Neural progenitor cell (in vitro differentiated cells): Measurements from ENCODE around the gene USP2. TPM values are rescaled to one million over a fixed set of nuclear protein-coding genes. Genes with fewer than 3 reads are reported as not detected.

Experiments used
- DNase-seq: peaks from one replicate; pipeline ENCODE4 v3.0.0-alpha.2; 2016; ENCODE audit warnings: low spot score
- H2AFZ ChIP-seq: fragments of 200-600 bp; sonication (generic); replicated peaks from 2 replicates; pipeline ENCODE4 v1.6.1; 2016; ENCODE audit warnings: antibody characterized with exemption
- H3F3A ChIP-seq: fragments of 200-600 bp; sonication (generic); 2 replicates; pipeline ENCODE4 v1.6.1; 2016; ENCODE audit warnings: antibody characterized with exemption, low read depth
- H3K27ac ChIP-seq: fragments of 200-600 bp; sonication (generic); 2 replicates; pipeline ENCODE4 v1.5.1; 2016; ENCODE audit warnings: mild to moderate bottlenecking
- H3K27me3 ChIP-seq: fragments of 200-600 bp; sonication (generic); 2 replicates; pipeline ENCODE4 v1.6.1; 2016; ENCODE audit warnings: mild to moderate bottlenecking, moderate library complexity
- H3K36me3 ChIP-seq: fragments of 200-600 bp; sonication (generic); 2 replicates; pipeline ENCODE4 v1.5.1; 2016
- H3K4me1 ChIP-seq: fragments of 200-600 bp; sonication (generic); 2 replicates; pipeline ENCODE4 v1.6.1; 2016; ENCODE audit warnings: mixed run types
- H3K4me2 ChIP-seq: fragments of 200-600 bp; sonication (generic); 2 replicates; pipeline ENCODE4 v1.6.1; 2016
- H3K4me3 ChIP-seq: fragments of 200-600 bp; sonication (generic); 2 replicates; pipeline ENCODE4 v1.5.1; 2016
- H3K79me2 ChIP-seq: fragments of 200-600 bp; sonication (generic); 2 replicates; pipeline ENCODE4 v1.6.1; 2016; ENCODE audit warnings: low read depth
- H3K9ac ChIP-seq: fragments of 200-600 bp; sonication (generic); 2 replicates; pipeline ENCODE4 v1.6.1; 2016
- H3K9me3 ChIP-seq: fragments of 200-600 bp; sonication (generic); 2 replicates; pipeline ENCODE4 v1.5.1; 2016; ENCODE audit warnings: low read depth
- H4K20me1 ChIP-seq: fragments of 200-600 bp; sonication (generic); 2 replicates; pipeline ENCODE4 v1.6.1; 2016; ENCODE audit warnings: low read depth
- H3K27ac Mint-ChIP-seq: 3 replicates; pipeline ENCODE4 v1.8.0; 2021; ENCODE audit warnings: mixed read lengths
- H3K27me3 Mint-ChIP-seq: 2 replicates; pipeline ENCODE4 v1.8.0; 2022; ENCODE audit warnings: low read depth, mild to moderate bottlenecking, inconsistent platforms, moderate library complexity, mixed read lengths; ENCODE audit not compliant: insufficient read depth
- H3K36me3 Mint-ChIP-seq: 3 replicates; pipeline ENCODE4 v1.8.0; 2021; ENCODE audit warnings: mixed read lengths
- H3K4me1 Mint-ChIP-seq: 3 replicates; pipeline ENCODE4 v1.8.0; 2021; ENCODE audit warnings: mixed read lengths
- H3K4me3 Mint-ChIP-seq: 3 replicates; pipeline ENCODE4 v1.8.0; 2021; ENCODE audit warnings: mild to moderate bottlenecking, moderate library complexity, mixed read lengths
- H3K9me3 Mint-ChIP-seq: 3 replicates; pipeline ENCODE4 v1.8.0; 2020; ENCODE audit warnings: mixed read lengths
- CTCF ChIP-seq: fragments of 200-600 bp; sonication (generic); IDR thresholded peaks from 2 replicates; pipeline ENCODE4 v1.5.1; 2017; ENCODE audit warnings: antibody characterized with exemption, mild to moderate bottlenecking
- EZH2 ChIP-seq: fragments of 200-600 bp; sonication (generic); IDR thresholded peaks from 2 replicates; pipeline ENCODE4 v1.6.1; 2017; ENCODE audit warnings: antibody characterized with exemption, mild to moderate bottlenecking, moderate library complexity
- EZH2phosphoT487 ChIP-seq: fragments of 200-600 bp; sonication (generic); IDR thresholded peaks from 2 replicates; pipeline ENCODE4 v1.6.1; 2017; ENCODE audit warnings: antibody characterized with exemption
- total RNA-seq: library from RNA; depleted of rRNA; stranded (reverse); fragments of >200 nt; gene quantifications from 2 replicates; pipeline ENCODE4 v1.2.3, GENCODE V29; 2015; ENCODE audit warnings: low replicate concordance

Gene USP2
- total RNA-seq, 1 donor from 2014 or later = 2.6 TPM

GRCh38 chr11:119335091-119335654 lies 46.3 kb downstream of the USP2 start:
- Mint-ChIP-seq H3K9me3 (no peaks in the 10 kb centered on the region), H3K4me3 (peak overlapping the region; percentile 100), H3K4me1 (peaks cover 68% of the 10 kb centered on the region), H3K27ac (peak overlapping the region; percentile 94), H3K36me3 (peaks cover 5% of the 10 kb centered on the region), H3K27me3 (peaks cover 9% of the 10 kb centered on the region)
- Histone ChIP-seq H3K4me1 (peaks cover 66% of the 10 kb centered on the region), H3K36me3 (no peaks in the 10 kb centered on the region), H3K27ac (peak overlapping the region; percentile 94), H3K4me2 (peak overlapping the region; percentile 99), H2AFZ (no peak overlapping the region), H4K20me1 (peaks cover 17% of the 10 kb centered on the region), H3K9ac (peak overlapping the region; percentile 99), H3K27me3 (peaks cover 16% of the 10 kb centered on the region), H3K9me3 (no peaks in the 10 kb centered on the region), H3F3A (peaks cover 72% of the 10 kb centered on the region), H3K79me2 (peaks cover 35% of the 10 kb centered on the region), H3K4me3 (peak overlapping the region; percentile 91)
- DNase-seq = no peak
- no peak for TF ChIP-seq EZH2
- no peak for TF ChIP-seq CTCF
- no peak for TF ChIP-seq EZH2phosphoT487

- DNase-seq = peak; percentile 99
- H3K4me1 Mint-ChIP-seq = peaks cover 67% of the 10 kb centered on the region
- H3K27me3 ChIP-seq = peaks cover 8% of the 10 kb centered on the region
- TF ChIP-seq EZH2 (no peak), EZH2phosphoT487 (no peak), CTCF (no peak)
- H3K79me2 ChIP-seq = peaks cover 35% of the 10 kb centered on the region
- H3F3A ChIP-seq = peaks cover 70% of the 10 kb centered on the region
- H3K9me3 Mint-ChIP-seq = no peaks in the 10 kb centered on the region
- H3K4me1 ChIP-seq = peaks cover 60% of the 10 kb centered on the region
- no peak within 1 kb of the TSS for H2AFZ ChIP-seq
- H4K20me1 ChIP-seq = peaks cover 15% of the 10 kb centered on the region
- H3K27ac Mint-ChIP-seq = peak within 1 kb of the TSS; percentile 94
- peak within 1 kb of the TSS; percentile 99 for H3K4me2 ChIP-seq
- H3K36me3 Mint-ChIP-seq = peaks cover 5% of the 10 kb centered on the region
- no peaks in the 10 kb centered on the region for H3K9me3 ChIP-seq
- peak within 1 kb of the TSS; percentile 100 for H3K4me3 Mint-ChIP-seq
- H3K27ac ChIP-seq = peak within 1 kb of the TSS; percentile 94
- H3K36me3 ChIP-seq = no peaks in the 10 kb centered on the region
- peaks cover 9% of the 10 kb centered on the region for H3K27me3 Mint-ChIP-seq
- peak within 1 kb of the TSS; percentile 99 for H3K9ac ChIP-seq
- peak within 1 kb of the TSS; percentile 91 for H3K4me3 ChIP-seq
These were observed 47.1 kb downstream of the USP2 start, which contains the start of gene RNF26 for GRCh38 chr11:119334174-119334930. TSS of gene RNF26 (plus strand) at chr11:119334527. CDS start at chr11:119335123, 596 bp downstream.

- no peak for TF ChIP-seq EZH2phosphoT487
- TF ChIP-seq CTCF = no peak
- no peak for TF ChIP-seq EZH2
- Histone ChIP-seq H3F3A (peaks cover 49% of the 10 kb centered on the region), H3K36me3 (no peaks in the 10 kb centered on the region), H4K20me1 (peaks cover 7% of the 10 kb centered on the region), H3K27ac (peak overlapping the region; percentile 94), H3K4me1 (peaks cover 42% of the 10 kb centered on the region), H3K9me3 (no peaks in the 10 kb centered on the region), H3K27me3 (no peaks in the 10 kb centered on the region), H3K4me2 (peak overlapping the region; percentile 51), H3K4me3 (no peak overlapping the region), H3K79me2 (peaks cover 29% of the 10 kb centered on the region), H3K9ac (no peak overlapping the region), H2AFZ (no peak overlapping the region)
- peaks cover 5% of the 10 kb centered on the region for H3K36me3 Mint-ChIP-seq
- H3K9me3 Mint-ChIP-seq = no peaks in the 10 kb centered on the region
- peak overlapping the region; percentile 58 for H3K27ac Mint-ChIP-seq
- H3K4me1 Mint-ChIP-seq = peaks cover 47% of the 10 kb centered on the region
- H3K27me3 Mint-ChIP-seq = peaks cover 7% of the 10 kb centered on the region
- no peak overlapping the region for H3K4me3 Mint-ChIP-seq
- peak; percentile 83 for DNase-seq
These were observed 49.3 kb downstream of the USP2 start for GRCh38 chr11:119332111-119332765.
